NCI-H2196 (cell line): ENCODE results near the gene OR56B1.
"Not testable (repeated sequence)": the region's sequence is repeated elsewhere in the genome, so short reads cannot be mapped to it uniquely, and the experiment has no call there.

Experiments used
- DNase-seq: peaks from one replicate; lab custom pipeline; 2025; ENCODE audit not compliant: unreplicated experiment; lab: John Stamatoyannopoulos, UW

The OR56B1 gene, protein sequence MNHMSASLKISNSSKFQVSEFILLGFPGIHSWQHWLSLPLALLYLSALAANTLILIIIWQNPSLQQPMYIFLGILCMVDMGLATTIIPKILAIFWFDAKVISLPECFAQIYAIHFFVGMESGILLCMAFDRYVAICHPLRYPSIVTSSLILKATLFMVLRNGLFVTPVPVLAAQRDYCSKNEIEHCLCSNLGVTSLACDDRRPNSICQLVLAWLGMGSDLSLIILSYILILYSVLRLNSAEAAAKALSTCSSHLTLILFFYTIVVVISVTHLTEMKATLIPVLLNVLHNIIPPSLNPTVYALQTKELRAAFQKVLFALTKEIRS

DNA sequence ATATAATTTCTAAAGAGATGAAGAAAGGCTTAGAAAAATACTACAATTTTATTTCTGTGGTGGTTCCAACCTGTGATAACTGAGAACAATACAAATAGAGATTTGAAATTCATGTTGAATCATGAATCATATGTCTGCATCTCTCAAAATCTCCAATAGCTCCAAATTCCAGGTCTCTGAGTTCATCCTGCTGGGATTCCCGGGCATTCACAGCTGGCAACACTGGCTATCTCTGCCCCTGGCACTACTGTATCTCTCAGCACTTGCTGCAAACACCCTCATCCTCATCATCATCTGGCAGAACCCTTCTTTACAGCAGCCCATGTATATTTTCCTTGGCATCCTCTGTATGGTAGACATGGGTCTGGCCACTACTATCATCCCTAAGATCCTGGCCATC is at the start of gene OR56B1:
TSS of gene OR56B1 (plus strand) at position 53 of the 400 bp plus-strand sequence. CDS start at position 122, 69 bp downstream.
- DNase-seq, result no peak

DNA sequence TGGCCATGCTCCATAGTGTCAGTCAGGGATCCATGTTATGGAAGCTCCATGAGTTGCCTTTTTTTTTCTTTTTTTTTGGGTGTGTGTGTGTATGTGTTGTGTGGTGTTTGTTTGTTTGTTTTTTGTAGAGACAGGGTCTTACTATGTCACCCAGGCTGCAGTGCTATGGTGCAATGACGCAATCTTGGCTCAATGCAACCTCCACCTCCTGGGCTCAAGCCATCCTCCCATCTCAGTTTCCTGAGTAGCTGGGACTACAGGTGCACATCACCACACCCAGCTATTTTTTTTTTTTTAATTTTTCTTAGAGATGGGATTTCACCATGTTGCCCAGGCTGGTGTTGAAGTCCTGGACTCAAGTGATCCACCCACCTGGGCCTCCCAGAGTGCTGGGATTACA is 47.8 kb upstream of the OR56B1 start:
- no peak for DNase-seq

DNA sequence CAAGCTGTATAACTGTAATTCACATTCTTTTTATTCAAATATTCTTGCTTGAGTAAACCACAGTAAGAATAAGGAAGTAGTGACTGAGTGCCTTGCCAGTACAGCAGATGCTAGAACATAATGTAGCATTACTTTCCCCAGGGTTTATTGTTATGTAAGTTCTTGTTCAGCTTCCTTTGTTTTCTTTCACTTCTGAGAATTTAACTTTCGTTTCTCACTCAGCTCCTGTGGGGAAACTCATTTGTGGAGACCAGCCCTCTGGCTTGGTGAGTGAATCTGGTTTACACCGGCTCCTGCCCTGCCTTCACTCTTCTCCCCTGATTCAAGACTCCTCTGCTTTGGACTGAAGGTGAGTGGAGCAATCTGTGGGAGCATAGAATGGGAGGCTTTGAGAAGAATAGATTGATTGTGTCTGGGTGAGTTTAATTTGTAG is 46.7 kb upstream of the OR56B1 start, which contains the start of gene TRIM22:
TSS of gene TRIM22 (plus strand) at position 240 of the 433 bp plus-strand sequence. CDS start 6,443 bp downstream, outside the sequence.
- DNase-seq, result no peak

DNA sequence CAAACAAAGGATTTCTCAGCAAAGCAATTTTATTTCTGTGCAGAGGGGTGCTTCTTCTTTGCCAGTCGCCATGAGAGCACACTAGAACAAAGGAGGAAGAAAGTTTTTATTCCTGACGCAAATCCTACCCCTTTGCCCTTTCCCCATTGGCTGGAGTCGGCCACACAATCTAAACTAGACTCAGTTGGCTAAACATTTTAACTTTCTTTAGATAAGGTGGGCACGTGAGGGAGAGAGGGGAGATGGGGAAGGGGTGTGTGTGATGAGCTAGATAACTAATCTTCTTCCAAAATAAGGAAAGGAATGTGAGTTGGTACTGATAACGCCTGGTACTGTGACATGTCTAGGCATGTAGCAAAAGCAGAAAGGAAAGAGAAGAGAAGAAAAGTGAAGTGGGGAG is 46.0 kb upstream of the OR56B1 start:
- no peak for DNase-seq

DNA sequence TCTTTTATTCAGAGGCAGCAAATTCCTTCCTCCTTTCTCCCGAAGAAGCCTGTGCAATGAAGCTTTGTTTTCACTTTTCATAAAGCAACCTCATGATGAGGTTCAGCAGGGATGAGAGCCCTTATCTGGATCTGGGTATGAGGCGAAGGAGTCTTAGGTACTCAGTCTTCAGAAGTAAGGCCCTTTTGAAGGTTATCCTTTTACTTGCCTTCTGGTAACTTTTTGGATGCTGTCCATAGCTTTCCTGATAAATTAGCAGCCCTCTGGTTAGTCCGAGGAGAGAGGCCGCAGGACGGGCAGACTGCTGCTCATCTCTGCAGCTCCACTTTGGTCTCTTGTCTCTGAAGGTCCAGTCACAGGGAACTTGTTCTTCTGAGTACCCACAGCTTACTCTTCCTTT is 45.5 kb upstream of the OR56B1 start:
- no peak for DNase-seq

DNA sequence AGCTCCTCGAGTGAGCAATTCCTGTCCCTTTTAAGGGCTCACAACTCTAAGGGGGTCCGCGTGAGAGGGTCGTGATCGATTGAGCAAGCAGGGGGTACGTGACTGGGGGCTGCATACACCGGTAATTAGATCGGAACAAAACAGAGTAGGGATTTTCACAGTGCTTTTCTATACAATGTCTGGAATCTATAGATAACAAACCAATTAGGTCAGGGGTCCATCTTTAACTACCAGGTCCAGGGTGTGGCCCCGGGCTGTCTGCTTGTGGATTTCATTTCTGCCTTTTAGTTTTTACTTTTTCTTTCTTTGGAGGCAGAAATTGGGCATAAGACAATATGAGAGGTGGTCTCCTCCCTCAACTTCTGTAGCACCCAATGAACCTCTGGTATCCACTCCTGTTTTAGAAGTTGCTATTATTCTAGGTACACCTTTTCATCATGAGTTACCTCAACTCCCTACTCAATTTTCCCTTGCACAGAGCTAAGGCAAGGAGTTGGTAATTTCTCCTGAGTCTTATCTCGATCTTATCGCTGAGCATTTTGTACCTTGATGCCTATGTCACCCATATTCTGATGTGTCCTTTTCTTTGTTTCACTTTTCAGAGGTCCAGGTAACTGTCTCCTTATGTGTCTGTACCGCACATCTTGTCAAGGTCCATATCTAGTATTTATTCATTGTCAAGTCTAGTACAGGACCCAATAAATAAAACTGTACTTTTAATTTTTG is 44.8 kb upstream of the OR56B1 start:
- not testable (repeated sequence) for DNase-seq

DNA sequence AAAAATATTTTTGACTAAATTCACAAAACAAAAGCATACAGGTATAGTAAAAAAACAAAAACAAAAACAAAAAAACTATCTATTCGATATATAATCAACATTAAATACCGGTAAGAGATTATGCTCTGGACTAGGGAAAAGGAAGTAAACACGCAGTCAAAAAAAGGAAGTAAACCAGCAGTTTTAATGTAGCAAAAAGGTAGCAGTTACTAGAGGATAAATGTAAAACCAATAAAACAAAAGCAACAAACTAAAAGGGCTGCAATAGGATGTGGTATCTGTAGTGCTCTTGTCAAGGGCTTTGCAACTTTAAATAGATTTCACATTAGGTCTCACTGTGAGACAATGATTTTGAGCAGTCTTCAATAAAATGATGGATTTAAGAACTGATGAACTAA is 44.3 kb upstream of the OR56B1 start:
- DNase-seq, result no peak

DNA sequence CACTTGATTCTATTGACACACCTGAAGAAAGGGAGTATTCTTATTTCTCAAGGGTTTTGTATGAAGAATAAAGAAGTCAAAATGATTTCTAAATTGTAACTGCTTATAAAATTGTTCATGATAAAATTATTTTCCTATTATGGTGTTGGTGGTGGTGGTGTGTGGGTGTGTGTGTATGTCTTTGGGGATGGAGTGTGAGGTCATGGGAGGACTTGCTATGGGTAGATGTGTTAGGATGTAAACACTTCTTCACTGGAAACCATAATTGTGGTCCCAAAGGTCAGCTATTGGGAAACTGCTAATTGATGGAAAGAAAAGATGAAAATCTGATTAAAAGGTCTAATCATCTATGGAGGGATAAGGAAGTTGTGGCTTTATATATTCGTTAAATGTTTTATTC is 41.6 kb upstream of the OR56B1 start:
- DNase-seq, result no peak

DNA sequence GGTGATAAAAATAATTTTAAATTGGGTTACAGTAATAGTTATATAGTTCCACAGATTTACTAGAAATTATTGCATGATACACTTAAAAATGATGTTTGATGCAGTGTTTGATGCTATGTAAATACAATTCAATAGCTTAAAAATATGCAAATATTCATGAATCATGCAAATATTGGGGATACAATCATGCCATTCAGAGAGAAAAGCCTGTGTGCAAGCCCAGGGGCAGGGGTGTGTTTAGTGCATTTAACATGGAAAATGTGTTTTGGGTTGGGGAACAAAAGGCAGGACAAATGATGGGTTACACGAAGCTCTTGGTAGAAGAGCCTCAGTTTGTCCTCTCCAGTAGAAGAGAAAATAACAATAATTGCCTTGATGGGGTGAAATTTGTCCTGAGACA is 40.7 kb upstream of the OR56B1 start:
- DNase-seq, result no peak

DNA sequence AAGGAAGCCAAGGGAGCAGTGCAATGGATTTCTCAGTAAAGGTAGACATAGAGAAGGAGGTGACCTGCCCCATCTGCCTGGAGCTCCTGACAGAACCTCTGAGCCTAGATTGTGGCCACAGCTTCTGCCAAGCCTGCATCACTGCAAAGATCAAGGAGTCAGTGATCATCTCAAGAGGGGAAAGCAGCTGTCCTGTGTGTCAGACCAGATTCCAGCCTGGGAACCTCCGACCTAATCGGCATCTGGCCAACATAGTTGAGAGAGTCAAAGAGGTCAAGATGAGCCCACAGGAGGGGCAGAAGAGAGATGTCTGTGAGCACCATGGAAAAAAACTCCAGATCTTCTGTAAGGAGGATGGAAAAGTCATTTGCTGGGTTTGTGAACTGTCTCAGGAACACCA is 40.0 kb upstream of the OR56B1 start:
- no peak for DNase-seq

DNA sequence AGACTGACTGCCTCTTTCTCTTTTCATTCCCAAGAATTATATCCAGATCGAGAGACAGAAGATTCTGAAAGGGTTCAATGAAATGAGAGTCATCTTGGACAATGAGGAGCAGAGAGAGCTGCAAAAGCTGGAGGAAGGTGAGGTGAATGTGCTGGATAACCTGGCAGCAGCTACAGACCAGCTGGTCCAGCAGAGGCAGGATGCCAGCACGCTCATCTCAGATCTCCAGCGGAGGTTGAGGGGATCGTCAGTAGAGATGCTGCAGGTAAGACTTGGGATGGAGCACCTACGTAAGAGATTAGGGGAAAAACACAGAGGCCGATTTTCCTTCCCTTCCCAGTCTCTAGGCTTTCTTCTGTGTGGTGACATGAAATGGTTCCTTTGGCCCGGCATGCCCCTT is 38.0 kb upstream of the OR56B1 start:
- DNase-seq, result no peak

DNA sequence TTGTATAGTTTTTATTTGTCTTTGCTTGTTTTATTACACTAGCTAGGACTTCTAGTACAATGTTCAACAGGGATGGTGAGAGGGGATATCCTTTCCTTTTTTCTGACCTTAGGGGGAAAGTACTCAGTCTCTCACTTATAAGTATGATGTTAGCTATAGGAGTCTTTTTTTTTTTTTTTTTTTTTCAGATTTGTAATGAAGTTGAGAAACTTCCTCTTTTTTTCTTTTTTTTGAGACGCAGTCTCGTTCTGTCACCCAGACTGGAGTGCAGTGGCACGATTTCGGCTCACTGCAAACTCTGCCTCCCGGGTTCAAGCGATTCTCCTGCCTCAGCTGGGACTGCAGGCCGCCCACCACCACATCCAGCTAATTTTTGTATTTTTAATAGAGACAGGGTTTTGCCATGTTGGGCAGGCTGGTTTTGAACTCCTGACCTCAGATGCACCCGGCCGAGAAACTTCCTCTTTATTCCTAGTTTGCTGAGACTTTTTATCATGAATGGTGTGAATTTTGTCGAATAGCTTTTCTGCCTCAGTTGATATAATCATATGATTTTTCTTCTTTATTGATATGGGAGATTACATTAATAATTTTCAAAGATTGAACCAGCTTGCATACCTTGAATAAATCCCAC is 35.7 kb upstream of the OR56B1 start:
- DNase-seq, result no peak

DNA sequence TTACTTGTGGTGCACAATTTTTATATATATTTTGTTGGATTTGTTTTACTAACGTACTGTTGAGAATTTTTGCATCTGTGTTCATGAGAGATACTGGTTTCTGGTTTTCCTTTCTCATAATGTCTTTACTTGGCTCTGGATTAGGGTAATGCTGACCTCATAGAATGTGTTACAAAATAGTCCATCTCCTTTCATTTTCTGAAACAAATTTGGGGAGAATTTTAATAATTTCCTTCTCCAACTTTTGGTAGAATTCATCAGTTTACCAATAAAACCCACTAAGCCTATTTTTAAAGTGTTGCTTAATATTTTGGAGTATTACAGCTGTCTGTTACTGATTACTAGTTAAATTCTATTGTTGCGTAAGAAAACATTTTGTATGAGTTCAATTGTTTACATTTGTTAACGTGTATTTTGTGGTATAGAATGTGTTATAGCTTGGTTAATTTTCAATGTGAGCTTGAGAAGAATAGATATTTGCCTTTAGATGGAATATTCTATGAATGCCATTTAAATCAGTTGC is 35.1 kb upstream of the OR56B1 start:
- no peak for DNase-seq

DNA sequence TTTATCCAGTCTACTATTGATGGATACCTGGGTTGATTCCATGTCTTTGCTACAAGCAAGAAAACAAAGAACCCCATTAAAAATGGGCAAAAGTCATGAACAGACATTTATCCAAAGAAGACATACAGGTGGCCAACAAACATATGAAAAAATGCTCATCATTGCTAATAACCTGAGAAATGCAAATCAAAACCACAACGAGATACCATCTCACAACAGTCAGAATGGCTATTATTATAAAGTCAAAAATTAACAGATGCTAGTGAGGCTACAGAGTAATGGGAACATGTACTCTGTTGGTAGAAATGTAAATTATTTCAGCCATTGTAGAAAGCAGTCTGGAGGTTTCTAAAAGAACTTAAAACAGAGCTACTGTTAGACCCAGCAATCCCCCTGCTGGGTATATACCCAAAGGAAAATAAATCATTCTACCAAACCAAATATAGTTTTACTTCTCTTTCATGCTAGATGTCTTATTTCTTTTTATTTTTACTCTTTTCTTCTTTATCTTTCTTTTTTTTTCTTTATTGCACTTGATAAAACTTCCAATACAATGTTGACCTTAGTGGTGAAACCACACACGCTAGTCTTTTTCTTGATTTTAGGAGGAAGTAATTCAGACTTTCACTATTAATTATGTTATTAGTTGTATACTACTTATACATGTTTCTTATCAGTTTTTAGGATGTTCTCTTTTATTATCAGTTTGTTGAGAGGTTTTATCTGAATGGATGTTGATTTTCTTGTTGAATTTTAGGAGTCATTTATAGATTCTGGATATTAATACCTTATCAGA is 32.3 kb upstream of the OR56B1 start:
- DNase-seq, result no peak

DNA sequence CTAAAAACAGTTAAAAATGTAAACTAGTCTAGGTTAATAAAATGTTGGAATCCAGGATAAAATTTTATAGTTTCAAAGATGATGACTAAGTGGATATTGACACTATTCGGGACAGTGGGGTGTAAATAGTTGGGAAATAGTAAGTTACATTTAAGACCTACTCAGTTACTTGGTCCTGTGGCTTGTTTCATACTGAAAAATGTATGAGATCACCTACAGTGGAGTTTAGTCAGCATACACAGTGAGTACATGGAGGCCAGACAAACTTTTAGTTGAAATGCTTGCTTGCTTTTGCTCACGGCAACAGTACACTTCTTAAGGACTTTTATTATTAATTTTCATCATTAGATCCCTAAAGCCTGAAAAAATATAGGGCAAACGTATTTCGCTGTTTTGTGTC is 30.6 kb upstream of the OR56B1 start:
- DNase-seq, result no peak

DNA sequence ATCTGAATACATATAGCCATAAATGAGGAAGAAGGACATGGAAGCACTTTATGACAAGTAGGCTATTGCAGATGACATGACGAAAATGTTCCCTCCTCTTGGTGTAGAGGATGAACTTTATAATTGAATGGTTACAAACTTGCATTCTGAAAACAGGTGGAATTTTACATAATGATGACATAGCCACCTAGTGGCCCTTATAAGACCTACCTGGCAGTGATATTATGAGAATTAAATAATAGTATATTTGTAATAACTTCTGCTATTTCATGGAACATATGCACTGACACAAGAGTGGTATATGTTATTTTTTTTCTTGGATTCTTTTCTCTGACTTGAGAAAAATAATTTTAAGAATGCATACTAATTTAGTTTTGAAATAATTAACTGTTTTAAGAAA is 23.7 kb upstream of the OR56B1 start:
- no peak for DNase-seq

DNA sequence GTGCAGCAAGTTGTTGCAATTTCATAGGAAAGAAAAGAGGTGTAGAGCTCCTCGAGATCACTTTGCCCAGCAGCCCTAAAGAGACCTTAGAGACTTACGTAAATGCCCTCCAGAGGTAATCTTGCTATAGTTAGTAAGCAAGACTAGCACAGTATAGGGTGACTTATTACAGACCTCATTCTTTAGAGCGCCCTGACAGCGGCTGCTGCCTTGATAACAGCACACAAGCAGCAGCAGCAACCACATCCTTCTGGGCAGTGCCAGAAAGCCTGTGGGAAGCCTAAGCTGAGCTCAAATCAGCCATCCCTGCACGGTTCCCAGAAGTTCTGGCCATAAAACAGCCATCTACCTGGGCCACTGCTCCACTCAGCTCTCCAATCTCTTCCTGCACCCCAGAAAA is 22.6 kb upstream of the OR56B1 start:
- DNase-seq, result no peak

DNA sequence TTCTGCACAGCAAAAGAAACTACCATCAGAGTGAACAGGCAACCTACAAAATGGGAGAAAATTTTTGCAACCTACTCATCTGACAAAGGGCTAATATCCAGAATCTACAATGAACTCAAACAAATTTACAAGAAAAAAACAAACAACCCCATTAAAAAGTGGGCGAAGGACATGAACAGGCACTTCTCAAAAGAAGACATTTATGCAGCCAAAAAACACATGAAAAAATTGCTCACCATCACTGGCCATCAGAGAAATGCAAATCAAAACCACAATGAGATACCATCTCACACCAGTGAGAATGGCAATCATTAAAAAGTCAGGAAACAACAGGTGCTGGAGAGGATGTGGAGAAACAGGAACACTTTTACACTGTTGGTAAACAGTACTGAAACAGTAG is 19.7 kb upstream of the OR56B1 start:
- DNase-seq, result not testable (repeated sequence)

DNA sequence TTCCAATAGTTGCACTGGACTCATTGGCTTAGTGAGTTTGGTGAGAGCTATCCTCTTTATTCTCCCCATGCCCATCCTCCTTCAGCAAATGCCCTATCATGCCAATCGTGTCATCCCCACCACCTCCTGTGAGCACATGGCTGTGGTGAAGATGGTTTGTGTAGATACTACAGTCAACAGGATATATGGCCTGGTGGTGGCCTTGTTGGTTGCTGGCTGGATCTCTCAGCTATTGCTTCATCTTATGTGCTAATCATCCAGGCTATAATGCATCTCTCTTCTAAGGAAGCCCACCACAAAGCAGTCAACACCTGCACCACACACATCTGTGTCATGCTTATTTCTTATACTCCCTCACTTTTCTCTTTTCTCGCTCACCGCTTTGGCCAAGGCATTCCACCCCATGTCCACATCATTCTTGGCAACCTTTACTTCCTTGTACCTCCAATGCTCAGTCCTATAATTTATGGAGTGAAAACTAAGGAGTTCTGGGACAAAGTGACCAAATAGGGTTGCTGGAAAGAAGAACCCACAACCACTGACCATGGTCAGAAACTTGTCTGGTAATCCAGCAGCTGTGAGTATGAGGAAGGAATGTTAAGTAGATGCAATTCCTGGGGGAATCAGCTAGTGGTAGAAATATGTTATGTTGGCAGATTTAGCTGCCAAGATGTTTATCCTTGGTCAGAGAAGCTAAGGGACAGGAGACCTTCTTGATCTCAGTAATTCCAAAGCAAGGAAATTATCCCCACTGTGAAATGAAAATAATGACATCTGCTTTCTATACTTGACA is 16.3 kb upstream of the OR56B1 start:
- no peak for DNase-seq

DNA sequence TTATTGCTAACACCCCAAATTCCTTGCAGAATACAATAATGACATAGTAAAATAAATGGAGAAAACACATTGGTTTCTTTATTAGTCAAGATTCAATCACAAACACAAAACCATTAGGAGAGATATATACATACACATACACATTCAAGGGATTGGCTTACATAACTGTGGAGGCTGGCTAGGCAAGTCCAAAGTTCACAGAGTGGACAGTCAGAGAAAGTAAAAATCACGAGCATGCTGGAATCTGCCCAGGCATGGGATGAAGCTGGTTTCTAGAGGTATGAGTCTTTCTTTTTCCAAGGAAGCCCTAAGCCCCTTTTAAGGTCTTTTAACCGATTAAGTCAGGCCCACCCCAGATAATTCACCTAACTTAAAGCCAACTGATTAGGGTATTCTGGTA is 13.6 kb upstream of the OR56B1 start:
- no peak for DNase-seq
